Sciatic nerve (tissue), 2 donors: Measurements from ENCODE around the gene PRPSAP1. TPM values are rescaled to one million over a fixed set of nuclear protein-coding genes. Genes with fewer than 3 reads are reported as not detected.
A peak's percentile ranks its signal among the peaks of the same experiment; 100 is the strongest.
"Not testable (repeated sequence)": the region's sequence is repeated elsewhere in the genome, so short reads cannot be mapped to it uniquely, and the experiment has no call there.

Experiments
- ATAC-seq: fragments of 200-7000 bp; cut with Tn5 transposase; one replicate; pipeline ENCODE4 v1.9.1; 2020; ENCODE audit warnings: mild to moderate bottlenecking, moderate library complexity
- DNase-seq: peaks from one replicate; pipeline ENCODE4 v3.0.0-alpha.2; 2020; ENCODE audit warnings: low spot score
- intact Hi-C: fragments of 100-400 bp; cut with DNase I; formaldehyde crosslinking; loops from one replicate; pipeline ENCODE4 v1.14.2; 2022
- total RNA-seq: library from RNA; stranded (reverse); fragmentation: NEBNext Ultra II Directional; extraction: Animal tissue kit (Norgen Biotek cat#: 25700); gene quantifications from one replicate; pipeline ENCODE4 v1.2.1, GENCODE V29; 2021
- donor health status: DM: no; HTN: no; CAD: no.
- donor health status: DM: no; HTN: no; CAD: no.

Gene PRPSAP1
- total RNA-seq, 1 donor from 2014 or later: 74.3 TPM

DNA sequence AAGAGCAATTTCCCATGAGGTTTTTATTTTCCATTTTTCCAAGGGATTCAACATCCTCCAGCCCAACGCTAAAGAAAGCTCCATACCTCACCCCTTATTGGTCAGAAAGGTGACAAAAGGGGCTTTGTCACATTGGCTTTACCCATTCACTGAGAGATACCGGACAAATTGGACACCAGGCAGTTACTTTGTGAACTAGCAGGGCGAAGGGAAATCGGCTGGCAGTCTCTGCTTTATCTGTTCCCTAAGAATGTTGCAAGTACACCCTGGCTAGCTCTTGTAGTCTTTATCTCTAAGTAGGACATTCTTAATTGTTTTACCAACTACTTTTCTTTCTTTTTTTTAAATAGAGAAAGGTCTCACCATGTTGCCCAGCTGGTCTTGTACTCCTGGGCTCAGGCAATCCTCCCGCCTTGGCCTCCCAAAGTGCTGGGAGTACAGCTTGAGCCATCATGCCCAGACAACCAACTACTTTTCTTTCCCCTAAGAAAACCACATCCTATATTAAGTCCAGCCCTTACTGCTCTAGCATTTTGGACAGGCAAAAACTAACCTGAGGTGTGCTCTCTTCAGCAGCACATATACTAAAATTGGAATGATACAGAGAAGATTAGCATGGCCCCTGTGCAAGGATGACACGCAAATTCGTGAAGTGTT is 16.8 kb downstream of the PRPSAP1 start:
- ATAC-seq (no peak), DNase-seq (no peak)
- intact Hi-C loops: no loop called here

DNA sequence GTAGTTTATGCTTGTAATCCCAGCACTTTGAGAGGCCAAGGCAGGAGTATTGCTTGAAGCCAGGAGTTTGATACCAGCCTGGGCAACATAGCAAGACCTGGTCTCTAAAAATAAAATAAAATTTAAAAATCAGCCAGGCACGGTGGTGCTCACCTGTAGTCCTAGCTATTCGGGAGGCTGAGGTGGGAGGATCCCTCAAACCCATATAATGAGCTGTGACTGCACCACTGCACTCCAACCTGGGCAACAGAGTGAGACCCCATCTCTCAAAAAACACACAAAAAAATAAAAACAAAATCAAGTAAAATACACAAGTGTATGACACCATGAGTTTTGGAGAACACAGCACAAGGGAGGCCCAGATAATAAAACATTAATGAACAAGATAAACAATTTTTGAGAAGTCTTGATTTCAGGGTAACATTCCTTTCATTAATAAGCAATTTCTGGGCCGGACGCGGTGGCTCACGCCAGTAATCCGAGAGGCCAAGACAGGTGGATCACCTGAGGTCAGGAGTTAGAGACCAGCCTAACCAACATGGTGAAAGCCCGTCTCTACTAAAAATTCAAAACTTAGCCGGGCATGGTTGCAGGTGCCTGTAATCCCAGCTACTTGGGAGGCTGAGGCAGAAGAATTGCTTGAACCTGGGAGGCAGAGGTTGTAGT is 17.9 kb downstream of the PRPSAP1 start:
- ATAC-seq (no peak), DNase-seq (no peak)
- intact Hi-C loops: no loop called here

DNA sequence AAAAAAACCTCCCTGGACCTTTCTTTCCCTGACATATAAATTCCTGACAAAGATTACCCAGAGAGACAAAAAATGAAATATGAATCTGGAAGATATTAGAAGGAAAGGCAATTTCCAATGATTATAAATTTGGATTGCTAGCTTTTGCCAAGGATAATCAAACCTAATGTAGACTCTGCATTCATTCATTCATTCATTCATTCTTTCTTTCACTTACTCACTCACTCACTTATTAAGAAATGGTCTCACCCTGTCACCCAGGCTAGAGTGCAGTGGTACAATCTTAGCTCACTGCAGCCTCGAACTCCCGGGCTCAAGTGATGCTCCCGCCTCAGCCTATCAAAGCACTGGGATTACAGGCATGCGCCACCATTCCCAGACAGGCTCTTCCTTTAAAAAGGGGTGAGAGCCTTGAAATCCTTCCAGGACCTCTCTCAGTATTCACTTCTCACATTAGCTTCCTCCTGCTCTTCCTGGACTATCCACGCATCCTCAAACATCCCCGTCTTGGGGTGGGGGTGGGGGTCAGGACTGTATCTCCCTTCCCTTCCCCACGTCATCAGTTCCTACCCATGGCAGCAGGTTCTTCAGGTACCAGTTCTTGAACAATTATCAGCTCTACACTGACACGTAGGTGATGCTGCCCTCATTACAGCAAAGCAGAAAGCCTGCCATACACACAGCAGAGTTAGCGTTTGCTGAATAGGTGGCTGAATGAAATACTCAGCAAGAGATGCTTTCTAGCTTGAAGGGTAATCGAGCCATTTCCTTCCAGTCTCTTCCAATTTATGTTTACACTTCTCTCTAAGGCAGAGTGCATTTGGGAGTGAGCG is 19.8 kb downstream of the PRPSAP1 start:
- ATAC-seq (no peak), DNase-seq (no peak)
- intact Hi-C loops: no loop called here

DNA sequence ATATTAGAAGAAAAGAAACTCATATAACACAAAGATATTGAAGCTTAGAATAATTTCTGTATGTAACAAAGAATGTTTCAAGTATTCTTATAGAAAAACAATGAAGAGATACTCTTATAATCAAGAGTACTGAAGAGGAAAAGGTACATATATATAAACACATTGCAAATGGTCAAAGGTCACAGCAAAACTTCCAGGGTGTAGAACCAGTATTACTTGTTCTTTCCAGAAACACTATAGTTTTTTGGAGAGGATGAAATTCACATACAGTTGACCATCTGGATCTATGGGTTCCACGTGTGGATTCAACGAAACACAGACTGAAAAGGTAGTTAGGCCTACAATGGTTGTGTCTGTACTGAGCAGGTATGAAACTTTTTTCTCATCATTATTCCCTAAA is 22.6 kb downstream of the PRPSAP1 start:
- ATAC-seq (no peak), DNase-seq (no peak)
- intact Hi-C loops: no loop called here

DNA sequence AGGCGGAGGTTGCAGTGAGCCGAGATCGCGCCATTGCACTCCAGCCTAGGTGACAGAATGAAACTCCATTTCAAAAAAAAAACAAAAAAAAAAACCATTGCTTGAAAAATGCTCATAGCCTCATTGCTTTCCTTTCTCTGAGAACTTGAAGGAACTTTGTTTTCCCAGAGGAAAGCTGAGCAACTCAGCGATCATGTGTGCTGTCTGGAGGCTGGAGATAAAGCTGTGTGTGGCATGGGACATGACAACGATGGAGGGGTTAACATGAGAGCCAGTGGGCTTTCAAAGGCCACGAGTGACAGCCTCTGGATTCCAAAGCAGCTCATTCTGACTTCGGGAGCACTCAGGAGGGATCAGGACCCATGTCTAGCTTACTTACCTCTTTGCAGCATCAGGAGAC is 24.1 kb downstream of the PRPSAP1 start:
- ATAC-seq (no peak), DNase-seq (no peak)
- intact Hi-C loops: no loop called here

DNA sequence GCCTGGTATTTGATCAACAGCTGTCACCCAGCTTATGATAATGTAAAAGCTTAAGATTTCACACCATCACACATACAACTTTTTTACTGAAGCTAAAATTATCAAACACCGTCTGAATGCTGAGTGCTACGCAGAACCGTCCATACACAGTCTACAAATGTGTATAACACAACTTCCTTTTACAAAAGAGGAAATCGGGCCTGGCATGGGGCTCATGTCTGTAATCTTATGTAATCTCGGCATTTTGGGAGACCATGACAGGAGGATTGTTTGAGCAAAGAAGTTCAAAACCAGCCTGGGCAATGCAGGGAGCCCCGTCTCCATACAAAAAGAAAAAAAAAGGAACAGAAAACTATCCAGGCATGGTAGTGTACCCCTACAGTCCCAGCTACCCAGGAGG is 26.0 kb downstream of the PRPSAP1 start:
- intact Hi-C loops: no loop called here
- DNase-seq: no peak
- ATAC-seq: no peak

DNA sequence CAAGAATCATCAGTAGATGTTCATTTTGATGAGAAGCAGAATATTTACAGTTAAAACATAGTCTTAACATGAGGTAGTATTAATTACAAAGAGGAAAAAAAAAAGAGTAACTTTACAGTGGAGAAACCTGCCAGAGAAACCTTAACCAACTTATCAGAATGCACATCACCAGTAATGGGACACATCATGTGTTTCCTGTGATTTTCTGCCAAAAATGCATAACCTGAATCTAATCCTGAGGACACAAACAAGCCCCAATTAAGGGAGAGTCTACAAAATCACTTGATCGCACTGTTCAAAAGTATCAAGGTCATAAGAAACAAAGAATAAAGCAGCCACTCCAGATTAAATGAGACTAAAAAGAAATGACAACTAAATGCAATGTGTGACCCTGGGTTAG is 27.4 kb downstream of the PRPSAP1 start:
- DNase-seq (no peak), ATAC-seq (no peak)
- intact Hi-C loops: no loop called here

DNA sequence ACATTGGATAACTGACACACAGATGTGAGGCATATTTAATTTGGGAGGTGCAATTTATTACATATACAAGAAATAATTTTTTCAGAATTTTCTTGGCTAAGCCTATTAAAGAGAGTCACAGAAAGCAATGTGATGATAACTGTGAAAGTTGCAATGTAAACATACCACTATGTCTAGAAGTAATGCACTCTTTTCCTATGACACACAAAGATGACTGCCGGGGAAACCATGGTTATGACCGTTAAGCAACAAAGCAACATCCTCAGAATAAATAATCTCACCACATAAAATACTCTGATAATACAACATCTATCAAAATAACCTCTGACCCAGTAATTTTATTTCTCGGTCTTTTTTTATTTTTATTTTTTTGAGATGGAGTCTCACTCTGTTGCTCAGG is 35.1 kb downstream of the PRPSAP1 start:
- ATAC-seq (no peak), DNase-seq (no peak)
- intact Hi-C loops: no loop called here

DNA sequence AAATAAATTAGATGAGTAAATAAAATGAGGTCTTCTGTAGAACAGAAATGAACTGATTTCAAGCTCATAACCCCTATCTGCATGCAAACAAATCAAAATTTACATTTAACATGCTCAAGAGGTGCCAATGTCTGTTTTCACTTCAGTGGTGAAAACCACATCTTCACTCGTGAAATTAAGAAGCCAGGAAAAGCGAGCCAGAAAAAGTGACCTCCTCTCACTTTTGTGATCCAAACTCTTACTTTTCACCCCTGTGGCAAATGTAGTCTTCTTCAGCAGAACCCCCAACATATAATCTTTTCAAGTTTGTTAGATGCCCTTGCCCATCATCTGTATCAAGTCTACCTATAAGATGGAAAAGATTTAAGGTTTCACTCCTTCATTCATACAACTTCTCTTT is 36.2 kb downstream of the PRPSAP1 start:
- no peak for DNase-seq
- no peak for ATAC-seq
- intact Hi-C loops: no loop called here

DNA sequence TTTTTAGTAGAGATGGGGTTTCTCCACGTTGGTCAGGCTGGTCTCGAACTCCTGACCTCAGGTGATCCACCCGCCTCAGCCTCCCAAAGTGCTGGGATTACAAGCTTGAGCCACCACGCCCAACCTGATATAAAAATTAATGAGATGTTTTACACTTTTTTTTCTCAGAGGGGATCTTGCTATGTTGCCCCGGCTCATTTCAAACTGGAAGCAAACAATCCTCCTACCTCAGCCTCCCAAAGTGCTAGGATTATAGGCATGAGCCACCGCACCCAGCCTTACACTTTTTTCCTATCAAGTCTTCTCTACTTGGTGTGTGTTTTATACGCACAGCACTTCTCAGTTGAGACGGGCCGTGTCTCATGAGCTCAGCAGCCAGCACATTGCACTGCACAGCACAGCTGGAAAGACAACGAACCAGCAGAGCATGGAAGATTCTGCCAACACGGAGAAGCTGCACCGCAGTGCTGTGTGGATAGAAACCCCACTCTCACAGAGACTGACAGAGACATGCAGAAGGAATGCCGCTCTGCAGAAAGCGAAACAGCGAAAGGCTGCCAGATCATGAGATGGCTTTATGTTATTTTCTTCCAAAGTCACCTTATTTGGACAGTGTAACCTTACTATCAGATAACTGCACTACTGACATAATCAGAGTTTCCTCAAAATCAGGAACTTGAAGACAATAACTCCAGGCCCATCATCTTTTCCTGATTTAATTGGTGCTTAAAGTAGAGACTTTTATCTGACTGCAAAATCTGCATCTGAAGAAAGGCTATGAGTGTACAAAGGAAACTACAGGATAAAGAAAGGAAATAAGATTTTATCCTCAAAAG is 39.1 kb downstream of the PRPSAP1 start:
- intact Hi-C loops: no loop called here
- DNase-seq: no peak
- ATAC-seq: no peak

DNA sequence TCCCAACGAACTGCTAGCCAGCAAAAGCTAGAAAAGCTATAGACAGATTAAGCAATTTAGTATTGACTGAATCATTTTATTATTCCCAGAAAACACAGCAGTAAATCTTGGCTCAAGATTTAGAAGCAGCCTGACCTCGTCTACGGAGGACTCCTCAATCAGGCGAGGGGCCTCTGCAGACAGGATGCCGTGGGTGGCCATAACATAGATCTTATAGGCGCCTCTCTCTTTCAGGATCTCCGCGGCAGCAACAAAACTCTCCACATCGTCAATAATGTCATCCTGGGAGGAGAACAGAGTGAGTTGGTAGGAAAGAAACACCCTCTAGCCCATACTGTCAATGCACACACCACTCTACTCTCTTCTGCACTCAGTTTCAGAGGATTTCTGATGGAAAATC is 41.0 kb downstream of the PRPSAP1 start:
- no peak for ATAC-seq
- intact Hi-C loops: no loop called here
- no peak for DNase-seq

DNA sequence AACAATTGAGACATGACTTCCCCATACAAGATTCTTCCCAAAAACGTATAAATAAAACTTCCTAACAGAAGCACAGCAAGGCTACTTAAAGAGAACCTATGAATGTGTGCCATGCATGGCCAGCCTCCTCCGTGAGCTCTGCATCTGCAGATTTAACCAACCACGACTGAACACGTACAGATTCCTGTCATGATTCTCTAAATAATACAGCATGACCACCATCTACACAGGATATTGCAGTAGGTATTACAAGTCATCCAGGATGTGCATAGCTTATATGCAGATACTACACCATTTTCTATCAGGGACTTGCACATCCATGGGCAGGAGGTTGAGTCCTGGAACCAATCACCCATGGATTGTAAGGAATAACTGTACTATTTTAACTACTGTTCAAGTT is 44.3 kb downstream of the PRPSAP1 start:
- ATAC-seq (no peak), DNase-seq (no peak)
- intact Hi-C loops: no loop called here

DNA sequence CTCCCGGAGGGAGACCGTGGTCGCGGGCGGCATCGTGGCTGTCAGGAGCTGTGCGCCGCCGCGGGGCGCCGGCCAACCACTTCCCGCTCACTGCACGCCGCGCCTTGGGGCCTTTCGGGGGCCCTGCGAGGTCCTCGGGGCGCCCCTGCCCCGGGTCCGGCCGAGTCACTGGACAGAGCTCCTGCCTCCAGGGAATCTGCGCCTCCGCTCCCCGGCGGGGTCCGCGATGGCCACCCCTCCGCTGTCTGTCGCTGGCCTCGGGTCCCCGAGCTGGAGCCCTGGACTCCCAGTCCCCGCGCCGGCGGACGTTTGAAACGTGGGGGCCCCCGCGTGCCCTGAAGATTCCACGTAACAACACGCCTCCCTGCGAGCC is 45.8 kb downstream of the PRPSAP1 start, which contains the start of gene QRICH2:
TSS of gene QRICH2 (minus strand) at position 311 of the 373 bp plus-strand sequence. CDS start at position 33, 278 bp downstream.
- DNase-seq (no peak), ATAC-seq (no peak)
- intact Hi-C loops: no loop called here

DNA sequence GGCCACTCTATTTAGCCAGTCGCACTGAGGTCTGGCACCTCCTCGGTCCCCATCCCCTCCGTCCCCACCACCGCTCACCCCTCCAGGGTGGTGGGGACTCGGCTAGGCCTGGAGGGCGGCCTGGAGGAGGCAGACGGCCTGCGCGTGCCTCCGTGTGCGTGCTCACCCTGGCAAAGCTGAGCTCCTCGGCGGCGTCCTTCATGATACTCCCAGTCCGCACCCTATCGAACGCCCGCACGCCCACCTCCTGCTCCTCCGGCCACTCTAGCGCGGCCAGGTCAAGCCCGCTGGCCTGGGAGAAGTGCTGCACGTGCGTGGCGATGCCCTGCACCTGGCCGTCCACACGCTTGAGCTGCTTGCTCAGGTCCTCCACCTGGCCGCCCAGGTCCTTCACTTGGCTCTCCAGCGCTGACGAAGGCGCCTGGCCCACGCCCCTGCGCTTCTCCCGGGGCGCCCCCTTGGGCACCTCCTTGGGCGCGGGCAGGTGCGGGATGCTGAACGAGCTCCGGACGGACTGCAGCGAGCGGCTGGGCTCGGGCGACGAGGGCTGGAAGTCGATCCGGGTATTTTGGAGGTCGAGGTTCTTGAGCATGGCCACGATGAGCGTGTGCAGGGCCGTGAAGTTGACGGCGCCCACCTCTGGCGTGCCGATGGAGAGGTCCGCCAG is 46.3 kb downstream of the PRPSAP1 start:
- peak; percentile 11 for ATAC-seq
- intact Hi-C loops: no loop called here
- no peak for DNase-seq

DNA sequence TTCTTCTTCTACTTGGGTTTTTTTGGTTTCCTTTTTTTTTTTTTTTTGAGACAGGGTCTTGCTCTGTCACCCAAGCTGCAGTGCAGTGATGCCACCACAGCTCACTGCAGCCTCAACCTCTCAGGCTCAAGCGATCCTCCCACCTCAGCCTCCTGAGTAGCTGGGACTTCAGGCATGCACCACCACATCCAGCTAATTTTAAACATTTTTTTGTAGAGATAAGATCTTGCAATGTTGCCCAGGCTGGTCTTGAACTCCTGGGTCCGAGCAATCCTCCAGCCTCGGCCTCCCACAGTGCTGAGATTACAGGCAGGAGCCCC is 48.6 kb downstream of the PRPSAP1 start:
- DNase-seq, intact Hi-C loops, ATAC-seq: not testable (repeated sequence)

DNA sequence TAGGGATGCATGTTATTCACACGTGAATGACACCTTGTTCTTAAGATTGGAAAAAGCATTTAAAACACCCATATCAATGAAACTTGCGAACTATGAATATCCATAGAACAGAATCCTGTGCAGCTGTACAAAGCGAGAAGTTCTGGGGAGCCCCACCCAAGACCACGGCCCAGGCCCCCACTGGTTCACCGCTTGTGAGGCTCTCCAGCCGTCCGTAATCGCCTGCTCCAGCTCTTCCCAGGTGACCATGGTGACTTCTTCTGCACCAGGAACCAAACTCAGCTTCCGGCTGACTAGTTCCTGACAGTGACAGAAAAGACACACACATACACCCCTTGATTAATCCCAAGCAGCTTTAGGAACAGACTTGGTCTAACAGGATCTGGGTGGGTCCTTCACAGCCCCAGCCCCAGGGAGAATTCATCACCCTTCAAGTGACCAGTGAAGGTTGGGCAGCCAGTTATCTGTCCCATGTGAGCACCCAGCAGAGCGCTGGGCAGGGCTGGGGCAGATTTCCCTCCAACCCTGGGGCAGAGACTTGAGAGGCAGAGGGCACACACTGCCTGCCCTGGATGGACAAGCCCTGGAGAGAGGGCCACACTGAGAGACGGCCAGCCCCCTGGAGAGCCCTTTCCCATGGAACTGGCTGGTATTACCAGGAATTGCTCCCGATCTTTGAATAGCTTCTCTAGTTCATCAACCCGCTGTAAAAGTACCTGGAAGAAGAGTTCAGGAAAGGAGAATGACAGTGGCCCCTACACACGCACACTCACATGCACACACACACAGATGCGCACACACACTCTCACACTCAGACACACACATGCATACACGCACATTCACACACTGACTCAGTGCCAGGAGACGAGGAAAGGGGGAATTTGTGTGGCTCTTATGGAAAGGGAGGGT is 49.2 kb downstream of the PRPSAP1 start:
- intact Hi-C loops: no loop called here
- DNase-seq (no peak), ATAC-seq (no peak)

DNA sequence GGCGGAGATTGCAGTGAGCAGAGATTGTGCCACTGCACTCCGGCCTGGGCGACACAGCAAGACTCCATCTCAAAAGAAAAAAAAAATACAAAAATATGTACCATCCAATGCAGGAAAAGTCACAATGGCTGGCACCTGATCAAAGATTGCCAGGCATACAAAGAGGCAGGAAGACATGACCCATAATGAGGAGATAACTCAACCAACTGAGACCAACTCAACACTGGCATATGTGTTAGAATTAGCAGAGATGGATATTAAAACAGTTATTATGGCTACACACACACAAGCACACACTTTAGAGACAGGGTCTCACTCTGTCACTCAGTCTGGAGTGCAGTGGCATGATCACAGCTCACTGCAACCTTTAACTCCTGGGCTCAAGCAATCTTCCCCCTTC is 56.3 kb downstream of the PRPSAP1 start:
- intact Hi-C loops: no loop called here
- no peak for ATAC-seq

DNA sequence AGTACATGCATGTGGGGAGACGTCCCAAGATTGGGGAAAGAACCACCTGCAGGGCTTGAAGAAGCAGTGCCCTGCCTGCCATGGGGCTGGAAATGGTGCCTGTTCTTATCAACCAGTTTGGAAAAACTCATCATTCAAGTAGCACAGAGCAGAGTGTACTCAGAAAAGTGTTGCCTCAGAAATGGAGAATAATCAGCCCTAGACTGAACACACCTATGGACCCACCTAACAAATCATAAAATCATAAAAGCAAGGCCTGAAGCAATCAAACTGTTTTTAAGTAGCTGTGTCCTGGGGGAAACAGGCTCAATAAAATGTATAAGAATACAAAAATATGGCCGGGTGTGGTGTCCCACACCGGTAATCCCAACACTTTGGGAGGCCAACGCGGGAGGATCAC is 56.8 kb downstream of the PRPSAP1 start:
- intact Hi-C loops: no loop called here

More for the DNA sequence above, 56.3 kb downstream of the PRPSAP1 start:
- no peak for DNase-seq

More for the DNA sequence above, 56.8 kb downstream of the PRPSAP1 start:
- DNase-seq (no peak), ATAC-seq (no peak)
